Measurements from ENCODE around the gene LETM1. TPM values are rescaled to one million over a fixed set of nuclear protein-coding genes. Genes with fewer than 3 reads are reported as not detected.

Gene LETM1
- total RNA-seq, 1 donor from 2014 or later, result 60.3 TPM

GRCh38 chr4:1778642-1779392, 77.1 kb downstream of the LETM1 start:
- TF ChIP-seq EZH2 (IDR thresholded peaks at IDR 0.05; ENCODE audit: insufficient read depth, low read length) (no peak), CTCF (IDR thresholded peaks at IDR 0.05; ENCODE audit: insufficient read depth, low read depth, low read length) (no peak)
- Histone ChIP-seq H2AFZ (ENCODE audit: low read depth, low read length) (peak overlapping the region; percentile 47), H3K79me2 (ENCODE audit: insufficient read depth, low read length) (no peaks in the 10 kb centered on the region), H3K27ac (ENCODE audit: low read depth, low read length) (no peak overlapping the region), H3K9ac (ENCODE audit: low read length) (no peak overlapping the region), H3K4me2 (ENCODE audit: low read length) (peak overlapping the region; percentile 48), H4K20me1 (ENCODE audit: insufficient read depth, low read length) (no peaks in the 10 kb centered on the region), H3K9me3 (ENCODE audit: insufficient read depth, low read depth, low read length) (no peaks in the 10 kb centered on the region), H3K27me3 (ENCODE audit: insufficient read depth, low read length) (no peaks in the 10 kb centered on the region), H3K4me1 (ENCODE audit: insufficient read depth, low read length) (no peaks in the 10 kb centered on the region), H3K4me3 (ENCODE audit: insufficient read depth, low read depth, low read length) (no peak overlapping the region), H3K36me3 (ENCODE audit: insufficient read depth, low read length) (no peaks in the 10 kb centered on the region)
- Mint-ChIP-seq H3K27me3 (ENCODE audit: low read depth, unreplicated experiment) (peaks cover 7% of the 10 kb centered on the region), H3K4me1 (ENCODE audit: low read depth, unreplicated experiment) (no peaks in the 10 kb centered on the region), H3K4me3 (ENCODE audit: unreplicated experiment) (peak overlapping the region; percentile 54), H3K36me3 (ENCODE audit: low read depth, unreplicated experiment) (no peaks in the 10 kb centered on the region), H3K27ac (ENCODE audit: unreplicated experiment) (no peak overlapping the region), H3K9me3 (ENCODE audit: unreplicated experiment) (no peaks in the 10 kb centered on the region)
- DNase-seq (ENCODE audit: low read depth) (no peak), FAIRE-seq (no peak)

GRCh38 chr4:1777822-1778641, 77.9 kb downstream of the LETM1 start:
- DNase-seq (ENCODE audit: low read depth) (peak; percentile 20), FAIRE-seq (no peak)
- Mint-ChIP-seq H3K27ac (ENCODE audit: unreplicated experiment) (no peak overlapping the region), H3K4me1 (ENCODE audit: low read depth, unreplicated experiment) (no peaks in the 10 kb centered on the region), H3K36me3 (ENCODE audit: low read depth, unreplicated experiment) (no peaks in the 10 kb centered on the region), H3K9me3 (ENCODE audit: unreplicated experiment) (no peaks in the 10 kb centered on the region), H3K27me3 (ENCODE audit: low read depth, unreplicated experiment) (peaks cover 7% of the 10 kb centered on the region), H3K4me3 (ENCODE audit: unreplicated experiment) (no peak overlapping the region)
- TF ChIP-seq EZH2 (IDR thresholded peaks at IDR 0.05; ENCODE audit: insufficient read depth, low read length), result no peak
- no peak for TF ChIP-seq CTCF (IDR thresholded peaks at IDR 0.05; ENCODE audit: insufficient read depth, low read depth, low read length)
- no peaks in the 10 kb centered on the region for H3K9me3 ChIP-seq (ENCODE audit: insufficient read depth, low read depth, low read length)
- peak overlapping the region; percentile 47 for H2AFZ ChIP-seq (ENCODE audit: low read depth, low read length)
- H3K4me3 ChIP-seq (ENCODE audit: insufficient read depth, low read depth, low read length), result no peak overlapping the region
- no peaks in the 10 kb centered on the region for H3K36me3 ChIP-seq (ENCODE audit: insufficient read depth, low read length)
- no peak overlapping the region for H3K27ac ChIP-seq (ENCODE audit: low read depth, low read length)
- no peaks in the 10 kb centered on the region for H3K4me1 ChIP-seq (ENCODE audit: insufficient read depth, low read length)
- no peaks in the 10 kb centered on the region for H3K79me2 ChIP-seq (ENCODE audit: insufficient read depth, low read length)
- no peaks in the 10 kb centered on the region for H3K27me3 ChIP-seq (ENCODE audit: insufficient read depth, low read length)
- H3K4me2 ChIP-seq (ENCODE audit: low read length), result peak overlapping the region; percentile 48
- no peaks in the 10 kb centered on the region for H4K20me1 ChIP-seq (ENCODE audit: insufficient read depth, low read length)
- H3K9ac ChIP-seq (ENCODE audit: low read length), result no peak overlapping the region

Data from astrocyte (in vitro differentiated cells and primary cell).